ENCODE data around the gene COL4A2. TPM values are rescaled to one million over a fixed set of nuclear protein-coding genes. Genes with fewer than 3 reads are reported as not detected.
"Not testable (repeated sequence)": the region's sequence is repeated elsewhere in the genome, so short reads cannot be mapped to it uniquely, and the experiment has no call there.

The COL4A2 gene
- total RNA-seq, 2 experiments from 2014 or later = not detected

DNA sequence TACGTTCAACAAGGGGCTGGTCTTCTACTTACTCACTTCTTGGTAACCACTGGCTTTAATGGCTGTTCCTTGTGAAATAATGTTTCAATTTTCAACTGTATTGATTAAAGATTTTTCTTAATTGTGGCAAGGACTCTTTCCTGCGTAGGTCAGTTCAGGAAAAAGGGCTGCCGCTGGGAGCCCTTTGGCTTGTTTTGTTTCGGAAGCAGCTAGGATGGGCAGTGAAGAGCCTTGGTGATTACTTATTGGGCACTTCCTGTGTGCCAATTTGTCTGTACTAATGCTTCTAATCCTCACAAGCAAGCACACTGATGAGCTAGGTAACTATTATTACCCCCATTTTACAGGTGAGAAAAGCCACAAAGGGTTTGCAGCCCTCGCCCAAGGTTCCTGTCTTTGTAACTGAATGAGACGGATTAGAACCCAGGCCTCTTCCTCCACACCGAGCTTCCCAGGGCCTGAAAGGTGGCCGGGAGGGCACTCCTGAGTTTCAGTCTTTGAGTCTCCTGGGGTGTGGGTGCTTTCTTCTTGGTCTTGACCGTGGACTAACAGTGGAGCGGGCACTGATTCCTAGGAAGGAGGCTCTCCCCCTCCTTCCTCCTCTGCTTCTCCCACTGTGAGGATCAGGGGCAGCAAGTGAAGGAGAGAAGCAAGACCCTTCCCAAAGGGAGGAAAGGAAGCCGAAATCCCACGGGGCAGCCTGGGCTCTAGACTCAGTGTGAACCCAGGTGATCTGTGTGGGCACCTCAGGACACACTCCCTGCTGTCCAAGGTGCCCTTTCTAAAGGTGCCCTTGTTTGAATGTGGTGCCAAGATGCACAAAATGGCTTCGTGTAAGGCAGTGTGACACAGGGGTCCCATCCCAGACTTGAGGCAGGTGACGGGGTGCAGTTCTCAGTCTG is 3.7 kb downstream of the COL4A2 start:
- Mint-ChIP-seq H3K36me3 (ENCODE audit: low read depth) (peaks cover under 1% of the 10 kb centered on the region), H3K9me3 (no peaks in the 10 kb centered on the region), H3K27ac (no peak overlapping the region), H3K4me3 (no peak overlapping the region), H3K27me3 (peaks cover 45% of the 10 kb centered on the region), H3K4me1 (peaks cover 2% of the 10 kb centered on the region)
- CTCF ChIA-PET = no interaction called here
- POLR2A ChIA-PET = no interaction called here
- DNase-seq = no peak

DNA sequence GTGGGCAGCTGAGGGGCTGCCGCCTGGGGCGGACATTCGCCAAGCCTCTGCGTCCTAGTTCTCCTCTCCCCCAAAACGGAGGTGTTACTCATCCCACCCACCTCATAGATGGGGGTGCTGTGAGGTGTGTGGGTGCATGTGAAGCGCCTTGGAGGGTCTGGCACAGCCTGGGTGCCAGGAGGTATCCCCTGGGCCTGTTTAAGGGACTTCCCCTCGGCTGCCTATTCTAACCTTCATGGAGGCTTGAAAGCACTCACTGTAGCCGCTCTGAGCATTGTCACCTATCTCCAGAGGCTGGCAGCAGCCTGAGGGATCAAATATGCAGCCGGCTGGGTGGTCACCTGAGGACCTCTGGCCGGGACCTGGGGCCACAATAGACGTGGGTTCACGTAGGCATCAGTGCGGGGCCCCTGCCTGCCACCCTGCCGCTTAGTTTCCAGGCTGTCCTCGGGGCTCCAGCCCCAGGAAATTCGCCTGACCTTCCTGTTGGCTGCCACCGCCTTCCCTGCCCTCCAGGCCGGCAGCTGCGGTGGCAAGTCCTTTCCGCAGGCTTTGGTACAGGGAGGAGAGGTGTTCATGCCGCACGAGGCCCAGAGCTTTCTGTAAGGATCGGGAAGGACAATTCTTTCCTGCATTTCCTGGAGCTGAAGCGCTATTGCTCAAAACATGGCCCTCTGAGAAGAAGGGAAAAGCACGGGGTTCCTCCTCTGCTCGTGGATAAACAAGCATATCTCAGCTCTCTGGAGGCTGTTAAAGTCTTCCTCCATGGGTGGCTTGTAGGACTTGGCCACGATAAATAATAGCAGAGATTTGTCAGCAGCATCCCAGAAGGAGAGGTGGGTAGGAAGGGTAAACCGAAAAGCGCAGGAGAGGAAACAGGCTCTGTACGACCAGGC is 4.6 kb downstream of the COL4A2 start:
- CTCF ChIA-PET = no interaction called here

DNA sequence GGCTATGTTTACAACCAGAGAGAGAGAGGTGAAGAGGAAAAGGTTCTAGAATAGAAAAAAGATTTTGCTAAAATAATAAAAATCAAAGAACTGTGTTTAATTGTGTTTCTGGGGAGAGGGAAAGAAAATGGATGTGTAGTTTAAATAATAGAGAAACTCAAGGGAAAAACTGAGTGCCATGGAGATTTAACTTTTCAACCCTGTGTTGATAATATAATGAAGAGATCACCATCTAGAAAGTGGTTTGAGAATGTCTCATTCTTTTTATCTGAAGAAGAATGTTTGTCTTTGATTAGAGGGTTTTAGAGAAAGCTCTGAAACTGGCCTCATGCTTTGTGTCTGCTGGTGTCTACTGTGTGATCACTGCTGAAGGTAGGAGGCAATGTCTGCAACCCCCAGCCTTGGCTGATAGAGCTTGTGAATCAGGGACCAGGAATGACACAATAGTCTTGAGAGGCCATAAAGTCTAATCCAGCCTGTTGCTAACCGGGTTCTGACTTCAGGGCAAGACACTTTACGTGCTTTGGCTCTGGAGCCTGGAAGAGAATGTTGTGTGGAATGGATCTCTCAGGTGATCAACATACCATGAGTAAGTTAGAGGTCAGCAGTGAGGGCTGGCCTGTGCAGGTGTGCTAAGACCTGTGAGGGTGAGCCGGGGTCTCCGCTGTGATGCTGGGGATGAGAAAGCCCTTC is 5.4 kb downstream of the COL4A2 start:
- CTCF ChIA-PET = no interaction called here
- no peak overlapping the region for H3K4me3 Mint-ChIP-seq
- peaks cover 49% of the 10 kb centered on the region for H3K27me3 Mint-ChIP-seq
- H3K27ac Mint-ChIP-seq = no peak overlapping the region
- H3K36me3 Mint-ChIP-seq (ENCODE audit: low read depth) = no peaks in the 10 kb centered on the region
- DNase-seq = no peak
- peaks cover 4% of the 10 kb centered on the region for H3K9me3 Mint-ChIP-seq
- H3K4me1 Mint-ChIP-seq = peaks cover 2% of the 10 kb centered on the region
- POLR2A ChIA-PET = no interaction called here

More for the DNA sequence above, 4.6 kb downstream of the COL4A2 start:
- peaks cover 43% of the 10 kb centered on the region for H3K27me3 Mint-ChIP-seq
- H3K27ac Mint-ChIP-seq = no peak overlapping the region
- no peaks in the 10 kb centered on the region for H3K36me3 Mint-ChIP-seq (ENCODE audit: low read depth)
- peaks cover 2% of the 10 kb centered on the region for H3K4me1 Mint-ChIP-seq
- POLR2A ChIA-PET = no interaction called here
- no peaks in the 10 kb centered on the region for H3K9me3 Mint-ChIP-seq
- DNase-seq = no peak
- no peak overlapping the region for H3K4me3 Mint-ChIP-seq

DNA sequence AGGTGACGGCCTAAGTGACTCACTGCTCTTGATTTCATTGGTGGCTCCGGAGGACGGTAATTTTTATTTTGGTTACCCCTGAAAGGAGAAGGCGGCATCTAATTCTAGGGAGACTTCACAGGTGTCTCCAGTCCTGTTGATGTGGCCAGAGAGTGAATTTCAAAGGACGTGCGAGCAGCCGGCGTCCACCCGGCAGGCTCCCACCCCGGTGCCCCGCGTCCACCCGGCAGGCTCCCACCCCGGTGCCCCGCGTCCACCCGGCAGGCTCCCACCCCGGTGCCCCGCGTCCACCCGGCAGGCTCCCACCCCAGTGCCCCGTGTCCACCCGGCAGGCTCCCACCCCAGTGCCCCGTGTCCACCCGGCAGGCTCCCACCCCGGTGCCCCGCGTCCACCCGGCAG is 6.2 kb downstream of the COL4A2 start:
- DNase-seq; H3K4me3 Mint-ChIP-seq; H3K9me3 Mint-ChIP-seq; H3K4me1 Mint-ChIP-seq; CTCF ChIA-PET; H3K27ac Mint-ChIP-seq; H3K36me3 Mint-ChIP-seq (ENCODE audit: low read depth); POLR2A ChIA-PET: not testable (repeated sequence)
- H3K27me3 Mint-ChIP-seq = peaks cover 43% of the 10 kb centered on the region

DNA sequence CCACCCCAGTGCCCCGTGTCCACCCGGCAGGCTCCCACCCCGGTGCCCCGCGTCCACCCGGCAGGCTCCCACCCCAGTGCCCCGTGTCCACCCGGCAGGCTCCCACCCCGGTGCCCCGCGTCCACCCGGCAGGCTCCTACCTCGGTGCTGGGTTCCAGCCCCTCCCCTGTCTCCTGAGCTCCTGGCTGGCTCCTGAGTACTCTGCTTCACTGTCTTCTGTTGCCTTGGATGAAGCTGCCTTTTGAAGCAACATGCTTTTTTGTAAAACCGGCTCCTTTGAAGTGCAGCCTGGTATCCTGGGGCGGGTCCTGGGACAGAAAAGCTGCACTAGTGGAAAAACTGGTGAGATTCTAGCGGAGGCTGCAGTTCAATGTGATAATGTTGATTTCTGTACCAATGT is 6.6 kb downstream of the COL4A2 start:
- DNase-seq; CTCF ChIA-PET; H3K9me3 Mint-ChIP-seq; H3K4me1 Mint-ChIP-seq; H3K27ac Mint-ChIP-seq; POLR2A ChIA-PET; H3K36me3 Mint-ChIP-seq (ENCODE audit: low read depth); H3K4me3 Mint-ChIP-seq: not testable (repeated sequence)
- peaks cover 38% of the 10 kb centered on the region for H3K27me3 Mint-ChIP-seq

DNA sequence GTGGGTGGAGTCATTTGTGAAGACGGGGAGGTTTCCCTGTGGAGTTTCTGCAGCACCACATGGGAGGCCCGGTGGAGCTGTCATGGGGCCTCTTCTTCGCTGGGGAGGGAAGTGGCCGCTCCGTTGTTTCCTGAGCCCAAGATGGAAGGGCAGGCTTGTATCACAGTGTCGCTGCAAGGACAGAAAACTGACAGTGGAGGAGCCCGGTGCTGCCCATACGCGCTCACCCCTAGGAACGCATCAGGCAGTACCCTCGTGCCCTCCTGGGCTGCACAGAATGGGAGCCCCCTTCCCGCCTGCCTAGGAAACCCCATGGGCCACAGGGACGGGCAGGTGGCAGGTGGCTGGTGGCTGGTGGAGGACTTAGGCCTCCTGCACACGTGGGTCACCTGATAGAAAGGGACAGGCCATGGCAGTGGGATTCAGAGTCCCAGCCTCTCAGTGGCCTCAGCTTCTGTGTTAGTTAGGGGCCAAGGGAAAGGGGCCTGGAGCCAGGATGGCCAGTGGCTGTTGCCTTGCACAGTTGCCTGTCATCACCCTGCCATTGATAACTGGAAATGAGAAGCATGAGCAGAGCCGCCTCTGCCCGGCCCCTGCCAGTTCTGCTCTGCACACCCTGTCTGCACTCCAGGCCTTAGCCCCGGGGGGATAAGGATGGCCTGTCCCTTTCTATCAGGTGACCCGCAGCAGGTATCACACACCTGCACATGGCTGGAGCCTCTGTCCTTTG is 7.6 kb downstream of the COL4A2 start:
- ChIA-PET CTCF (no interaction called here), POLR2A (no interaction called here)
- peaks cover 30% of the 10 kb centered on the region for H3K27me3 Mint-ChIP-seq
- no peak overlapping the region for H3K4me3 Mint-ChIP-seq
- peaks cover 4% of the 10 kb centered on the region for H3K9me3 Mint-ChIP-seq
- no peaks in the 10 kb centered on the region for H3K36me3 Mint-ChIP-seq (ENCODE audit: low read depth)
- H3K27ac Mint-ChIP-seq = no peak overlapping the region
- DNase-seq = no peak
- peaks cover 2% of the 10 kb centered on the region for H3K4me1 Mint-ChIP-seq

DNA sequence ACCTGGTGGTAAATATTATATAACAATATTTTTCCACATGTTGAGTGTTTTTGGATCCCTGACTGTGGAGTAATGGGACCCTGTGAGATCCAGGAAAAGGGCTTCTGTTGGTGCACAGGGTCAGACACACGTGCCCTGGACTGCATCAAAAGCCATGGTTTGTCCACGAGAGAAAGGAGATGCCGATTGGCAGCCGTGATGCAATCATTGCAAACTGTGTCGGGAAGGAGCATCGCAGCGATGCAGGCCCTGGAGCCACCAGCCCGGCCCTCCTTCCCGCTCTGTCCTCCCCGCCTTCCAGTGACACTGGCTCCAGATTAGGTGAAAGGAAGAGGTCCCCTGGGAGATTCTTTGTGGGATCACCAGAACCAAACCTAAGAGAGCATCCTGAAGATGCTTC is 9.1 kb downstream of the COL4A2 start:
- DNase-seq = no peak
- ChIA-PET POLR2A (no interaction called here), CTCF (no interaction called here)
- H3K4me3 Mint-ChIP-seq = no peak overlapping the region
- no peaks in the 10 kb centered on the region for H3K36me3 Mint-ChIP-seq (ENCODE audit: low read depth)
- peaks cover 4% of the 10 kb centered on the region for H3K4me1 Mint-ChIP-seq
- H3K27me3 Mint-ChIP-seq = peaks cover 24% of the 10 kb centered on the region
- H3K27ac Mint-ChIP-seq = no peak overlapping the region
- H3K9me3 Mint-ChIP-seq = peaks cover 4% of the 10 kb centered on the region

DNA sequence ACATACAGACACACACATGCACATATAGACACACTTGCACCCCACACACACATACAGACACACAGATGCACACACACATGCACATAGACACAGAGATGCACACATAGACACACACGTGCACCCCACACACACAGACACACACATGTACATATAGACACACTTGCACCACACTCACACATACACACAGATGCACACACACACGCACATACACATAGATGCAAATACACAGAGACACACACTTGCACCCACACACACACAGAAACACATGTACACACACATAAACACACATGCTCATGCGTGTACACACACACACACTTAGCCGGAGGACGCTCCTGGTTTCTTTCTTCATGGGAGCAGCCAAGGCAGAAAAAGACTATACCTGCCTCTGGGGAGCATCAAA is 10.0 kb downstream of the COL4A2 start:
- H3K27me3 Mint-ChIP-seq = peaks cover 23% of the 10 kb centered on the region
- CTCF ChIA-PET = no interaction called here
- H3K27ac Mint-ChIP-seq = no peak overlapping the region

DNA sequence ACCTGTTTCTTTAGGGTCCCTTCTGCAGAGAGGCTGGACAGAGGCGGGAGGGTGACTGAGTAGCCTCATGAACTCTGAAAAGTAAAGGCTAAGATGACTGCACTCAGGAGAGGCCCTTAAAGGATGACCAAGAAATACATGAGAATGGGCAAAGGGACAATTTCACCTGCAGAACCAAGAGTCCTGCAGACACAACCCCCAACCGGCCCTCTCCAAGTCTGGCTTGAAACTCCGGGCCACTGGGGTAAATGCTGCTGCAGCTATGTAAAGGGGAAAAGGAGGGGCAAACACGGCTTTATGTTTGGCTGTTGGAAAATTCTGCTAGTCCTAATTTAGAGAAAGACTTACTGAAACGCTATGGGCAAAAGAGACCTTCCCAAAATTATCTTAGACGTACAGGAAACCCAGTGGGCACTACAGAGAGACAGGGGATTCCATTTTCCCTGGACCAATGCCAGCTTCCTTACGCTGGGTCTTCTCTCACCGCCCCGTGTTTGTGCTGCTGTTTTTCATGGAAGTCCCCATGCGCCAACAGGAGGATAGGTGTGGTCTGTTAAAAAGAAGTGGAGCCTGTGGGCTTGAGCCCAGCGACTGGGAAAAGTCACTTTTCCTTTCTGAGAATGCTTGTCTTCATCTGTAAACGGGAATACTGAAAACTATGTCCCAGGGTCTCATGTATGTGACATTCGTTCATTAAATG is 10.6 kb downstream of the COL4A2 start:
- DNase-seq = no peak
- H3K4me3 Mint-ChIP-seq = no peak overlapping the region
- H3K9me3 Mint-ChIP-seq = peaks cover 4% of the 10 kb centered on the region
- no peaks in the 10 kb centered on the region for H3K36me3 Mint-ChIP-seq (ENCODE audit: low read depth)
- ChIA-PET POLR2A (no interaction called here), CTCF (no interaction called here)
- H3K27ac Mint-ChIP-seq = no peak overlapping the region
- peaks cover 18% of the 10 kb centered on the region for H3K27me3 Mint-ChIP-seq
- H3K4me1 Mint-ChIP-seq = peaks cover 4% of the 10 kb centered on the region

More for the DNA sequence above, 10.0 kb downstream of the COL4A2 start:
- peaks cover 4% of the 10 kb centered on the region for H3K4me1 Mint-ChIP-seq
- H3K4me3 Mint-ChIP-seq = no peak overlapping the region
- POLR2A ChIA-PET = no interaction called here
- DNase-seq = no peak
- no peaks in the 10 kb centered on the region for H3K36me3 Mint-ChIP-seq (ENCODE audit: low read depth)
- H3K9me3 Mint-ChIP-seq = peaks cover 4% of the 10 kb centered on the region

DNA sequence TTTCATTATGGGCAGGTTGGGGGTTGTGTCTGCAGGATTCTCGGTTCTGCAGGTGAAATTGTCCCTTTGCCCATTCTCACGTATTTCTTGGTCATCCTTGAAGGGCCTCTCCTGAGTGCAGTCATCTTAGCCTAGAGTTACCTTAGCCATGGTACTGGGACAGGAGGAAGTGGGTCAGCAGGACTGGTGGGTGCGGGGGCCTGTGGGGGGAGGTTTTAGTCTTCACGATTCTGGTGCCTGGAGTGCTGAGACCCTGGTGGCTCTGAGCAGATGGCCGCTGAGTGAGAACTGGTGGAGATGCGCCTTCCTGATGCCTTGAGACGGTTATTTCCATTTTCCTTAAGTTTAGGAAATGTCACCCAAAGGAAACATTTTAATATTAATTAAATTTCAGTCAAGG is 11.8 kb downstream of the COL4A2 start:
- DNase-seq = no peak
- Mint-ChIP-seq H3K9me3 (peaks cover 4% of the 10 kb centered on the region), H3K27ac (no peak overlapping the region), H3K36me3 (ENCODE audit: low read depth) (no peaks in the 10 kb centered on the region), H3K27me3 (peaks cover 14% of the 10 kb centered on the region), H3K4me1 (peaks cover 4% of the 10 kb centered on the region), H3K4me3 (no peak overlapping the region)
- ChIA-PET POLR2A (no interaction called here), CTCF (no interaction called here)

DNA sequence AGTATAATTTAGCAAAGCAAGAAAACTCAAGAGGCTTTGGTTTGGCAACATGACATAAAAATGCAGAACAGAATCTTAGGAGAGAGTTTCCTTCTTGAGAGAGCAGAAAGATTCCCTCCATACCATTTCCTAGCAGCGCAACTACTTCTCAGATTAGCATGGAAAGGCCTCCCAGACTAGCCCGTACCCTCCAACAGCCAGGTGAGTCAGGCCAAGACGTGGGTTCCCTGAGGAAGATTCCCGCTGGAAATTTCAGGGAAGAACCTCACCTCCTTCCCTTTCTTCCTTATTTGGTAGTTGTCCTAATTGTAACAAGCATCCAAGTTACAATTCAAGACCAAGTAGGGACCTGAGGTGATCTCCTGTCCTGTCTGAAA is 12.3 kb downstream of the COL4A2 start:
- POLR2A ChIA-PET = no interaction called here
- no peak overlapping the region for H3K4me3 Mint-ChIP-seq

DNA sequence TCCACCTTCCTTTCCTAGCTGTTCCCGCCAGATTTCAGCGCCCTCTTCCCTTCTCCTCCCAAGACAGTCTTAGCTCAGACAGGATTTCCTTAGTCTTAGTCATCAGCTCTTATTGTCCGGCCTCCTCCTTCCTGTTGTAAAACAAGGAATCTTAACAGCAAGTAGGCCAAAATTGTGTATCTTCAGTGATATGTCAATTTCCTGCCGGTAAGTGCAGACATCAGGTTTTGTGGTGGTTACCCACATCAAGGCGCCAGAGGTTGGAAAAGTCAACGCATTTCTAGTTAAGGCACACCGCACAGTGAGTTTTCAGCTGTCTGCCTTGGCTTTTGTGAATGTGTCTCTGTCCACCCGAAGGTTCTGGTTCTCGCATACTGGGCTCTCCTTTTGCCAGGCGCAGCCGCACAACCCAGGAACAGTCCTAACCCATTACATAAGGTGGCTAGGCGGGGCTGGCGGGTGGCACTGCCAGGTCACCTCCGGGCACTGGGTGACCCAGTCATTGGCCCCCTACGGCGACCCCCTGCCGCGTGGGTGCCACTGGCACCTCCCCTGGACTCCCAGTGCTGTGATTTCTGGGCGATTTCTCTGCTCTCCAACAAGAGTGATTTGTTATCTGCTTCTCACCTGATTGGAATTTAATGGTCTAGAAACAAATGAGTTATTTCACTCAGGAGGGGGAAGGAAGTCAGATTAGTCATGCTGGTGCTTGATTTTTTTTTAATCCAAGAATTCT is 12.9 kb downstream of the COL4A2 start:
- Mint-ChIP-seq H3K27me3 (peaks cover 18% of the 10 kb centered on the region), H3K9me3 (peaks cover 4% of the 10 kb centered on the region), H3K4me1 (peaks cover 4% of the 10 kb centered on the region), H3K4me3 (no peak overlapping the region), H3K36me3 (ENCODE audit: low read depth) (no peaks in the 10 kb centered on the region), H3K27ac (no peak overlapping the region)
- ChIA-PET CTCF (no interaction called here), POLR2A (no interaction called here)
- no peak for DNase-seq

More for the DNA sequence above, 12.3 kb downstream of the COL4A2 start:
- CTCF ChIA-PET = no interaction called here
- Mint-ChIP-seq H3K36me3 (ENCODE audit: low read depth) (no peaks in the 10 kb centered on the region), H3K9me3 (peaks cover 4% of the 10 kb centered on the region), H3K27me3 (peaks cover 14% of the 10 kb centered on the region), H3K27ac (no peak overlapping the region), H3K4me1 (peaks cover 4% of the 10 kb centered on the region)
- DNase-seq = no peak
